ENCODE results near the gene ARHGAP6. TPM values are rescaled to one million over a fixed set of nuclear protein-coding genes. Genes with fewer than 3 reads are reported as not detected.

ARHGAP6 gene
- total and polyA plus RNA-seq, 7 donors = 1.8 to 20.6 (median 6.4) TPM

DNA sequence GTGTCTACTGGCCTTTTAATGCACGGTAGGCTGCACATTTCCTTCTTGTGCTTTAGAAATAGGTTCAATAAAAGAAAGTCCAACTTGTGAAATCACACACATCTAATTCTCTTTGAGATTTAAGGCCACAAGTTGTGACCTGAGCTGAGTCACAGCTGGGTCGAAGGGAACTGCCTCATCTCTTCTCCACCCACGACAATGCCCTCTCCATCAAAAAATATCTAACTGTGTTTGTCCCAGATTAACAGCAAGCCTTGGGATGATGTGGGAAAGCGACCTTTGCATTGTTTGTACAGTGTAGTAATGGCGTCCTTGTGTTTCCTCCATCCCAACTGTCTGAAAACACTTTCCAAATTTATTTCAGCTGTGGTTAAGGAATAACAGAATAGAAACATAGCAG is 203.6 kb downstream of the ARHGAP6 start:
- TF ChIP-seq, protein P1, sequence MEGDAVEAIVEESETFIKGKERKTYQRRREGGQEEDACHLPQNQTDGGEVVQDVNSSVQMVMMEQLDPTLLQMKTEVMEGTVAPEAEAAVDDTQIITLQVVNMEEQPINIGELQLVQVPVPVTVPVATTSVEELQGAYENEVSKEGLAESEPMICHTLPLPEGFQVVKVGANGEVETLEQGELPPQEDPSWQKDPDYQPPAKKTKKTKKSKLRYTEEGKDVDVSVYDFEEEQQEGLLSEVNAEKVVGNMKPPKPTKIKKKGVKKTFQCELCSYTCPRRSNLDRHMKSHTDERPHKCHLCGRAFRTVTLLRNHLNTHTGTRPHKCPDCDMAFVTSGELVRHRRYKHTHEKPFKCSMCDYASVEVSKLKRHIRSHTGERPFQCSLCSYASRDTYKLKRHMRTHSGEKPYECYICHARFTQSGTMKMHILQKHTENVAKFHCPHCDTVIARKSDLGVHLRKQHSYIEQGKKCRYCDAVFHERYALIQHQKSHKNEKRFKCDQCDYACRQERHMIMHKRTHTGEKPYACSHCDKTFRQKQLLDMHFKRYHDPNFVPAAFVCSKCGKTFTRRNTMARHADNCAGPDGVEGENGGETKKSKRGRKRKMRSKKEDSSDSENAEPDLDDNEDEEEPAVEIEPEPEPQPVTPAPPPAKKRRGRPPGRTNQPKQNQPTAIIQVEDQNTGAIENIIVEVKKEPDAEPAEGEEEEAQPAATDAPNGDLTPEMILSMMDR (IDR thresholded peaks at IDR 0.05) = no peak
- WGBS, 3 donors = 49 to 64% (median 64%) methylated on average over 5 of the region's 5 CpGs
- no peak for DNase-seq
- no peaks in the 10 kb centered on the region for H3K36me3 ChIP-seq (ENCODE audit: insufficient read depth in 1 of 2, low read depth in 1 of 2)
- intact Hi-C loops (cut with DNase I) = no loop called here
- no peak for ATAC-seq
- H3K9me3 ChIP-seq = no peaks in the 10 kb centered on the region
- no peak overlapping the region for H3K4me3 ChIP-seq
- H3K4me1 ChIP-seq = no peaks in the 10 kb centered on the region
- no peak overlapping the region for H3K27ac ChIP-seq
- no peaks in the 10 kb centered on the region for H3K27me3 ChIP-seq (ENCODE audit: insufficient read depth in 3 of 3, low read length in 2 of 3)

DNA sequence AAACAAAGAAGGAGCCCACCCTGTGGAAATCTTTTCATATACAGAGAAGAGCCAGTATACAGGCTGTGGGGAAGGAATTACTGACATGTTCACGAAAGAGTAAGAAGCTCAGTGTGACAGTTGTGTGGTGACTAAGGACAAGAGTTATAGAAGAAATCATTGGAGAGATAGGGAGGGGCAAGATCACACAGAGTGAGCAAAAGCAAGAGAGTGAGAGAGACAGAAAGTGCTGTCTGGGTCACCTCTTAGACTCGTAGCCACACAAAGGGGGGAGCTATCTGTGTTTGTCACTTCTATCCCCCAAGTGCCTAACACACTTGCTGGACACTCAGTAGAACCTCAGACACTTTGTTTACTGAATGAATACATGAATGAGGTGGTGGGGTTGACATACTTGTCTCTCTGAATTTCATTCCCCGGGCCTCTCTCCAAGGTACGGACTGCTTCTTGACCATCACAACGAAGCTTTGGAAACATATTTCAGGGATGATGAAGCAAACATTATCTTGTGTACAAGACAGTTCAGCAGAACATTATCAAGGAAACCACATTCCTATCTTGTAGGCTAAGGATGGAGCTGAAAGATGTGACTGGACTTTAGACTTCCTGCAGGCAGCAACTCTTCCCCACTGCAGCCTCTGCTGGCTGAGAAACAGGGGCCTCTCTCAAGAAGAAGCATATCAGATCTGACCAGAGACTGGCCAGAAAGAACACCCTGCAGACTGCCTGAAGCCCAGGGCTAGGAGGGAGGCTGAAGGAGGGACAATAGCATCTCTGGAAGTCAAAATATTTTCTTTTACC is 204.3 kb downstream of the ARHGAP6 start:
- DNase-seq (no peak), ATAC-seq (no peak)
- TF ChIP-seq, protein P1 (IDR thresholded peaks at IDR 0.05) = no peak
- Histone ChIP-seq H3K4me1 (no peaks in the 10 kb centered on the region), H3K27ac (no peak overlapping the region), H3K36me3 (ENCODE audit: insufficient read depth in 1 of 2, low read depth in 1 of 2) (no peaks in the 10 kb centered on the region), H3K4me3 (no peak overlapping the region), H3K9me3 (no peaks in the 10 kb centered on the region), H3K27me3 (ENCODE audit: insufficient read depth in 3 of 3, low read length in 2 of 3) (no peaks in the 10 kb centered on the region)
- intact Hi-C loops (cut with DNase I) = no loop called here
- 66 to 89% (median 89%) methylated on average over 5 of the region's 5 CpGs for WGBS, 3 donors

DNA sequence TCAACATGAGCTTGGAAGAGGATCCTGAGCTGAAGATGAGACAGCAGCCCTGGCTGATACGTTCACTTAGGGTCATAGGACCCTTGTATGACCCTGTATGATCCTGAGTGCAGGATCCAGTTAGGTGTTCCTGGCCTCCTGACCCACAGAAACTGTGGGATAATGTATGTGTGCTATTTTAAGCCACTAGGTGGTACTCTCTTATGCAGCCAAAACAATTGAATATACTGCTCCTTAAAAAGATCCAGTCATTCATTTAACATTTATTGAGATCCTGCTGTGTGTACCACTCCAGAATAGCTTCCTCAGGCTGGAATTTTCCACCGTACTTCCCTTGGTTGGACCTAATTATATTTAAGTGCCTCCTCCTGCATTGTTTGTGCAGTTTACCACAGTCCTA is 205.4 kb downstream of the ARHGAP6 start:
- H3K9me3 ChIP-seq = no peaks in the 10 kb centered on the region
- intact Hi-C loops (cut with DNase I) = no loop called here
- no peak overlapping the region for H3K27ac ChIP-seq
- TF ChIP-seq, protein P1 (IDR thresholded peaks at IDR 0.05) = no peak
- no peaks in the 10 kb centered on the region for H3K4me1 ChIP-seq
- H3K36me3 ChIP-seq (ENCODE audit: insufficient read depth in 1 of 2, low read depth in 1 of 2) = no peaks in the 10 kb centered on the region
- DNase-seq (no peak), ATAC-seq (no peak)
- H3K27me3 ChIP-seq (ENCODE audit: insufficient read depth in 3 of 3, low read length in 2 of 3) = no peaks in the 10 kb centered on the region
- WGBS, 3 donors = 64 to 88% (median 80%) methylated on average over 2 of the region's 2 CpGs
- no peak overlapping the region for H3K4me3 ChIP-seq

DNA sequence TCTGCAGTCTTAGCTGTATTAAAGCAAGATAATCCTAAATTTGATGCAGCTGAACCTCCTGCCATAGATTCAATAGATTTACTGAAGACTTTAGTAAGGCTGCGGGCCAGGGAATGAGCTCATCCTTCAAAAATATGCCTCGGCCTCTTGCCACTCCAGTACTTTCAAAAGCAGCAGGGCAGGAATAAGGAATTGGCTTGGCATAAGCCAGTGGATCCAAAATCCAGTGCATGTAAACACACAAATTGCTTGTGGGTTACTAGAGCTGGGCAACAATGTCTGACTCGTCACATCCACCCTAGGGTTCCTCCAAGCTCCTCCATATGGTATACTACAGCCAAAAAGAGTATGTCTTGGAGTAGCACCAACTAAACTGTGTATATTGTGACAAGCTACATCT is 207.6 kb downstream of the ARHGAP6 start:
- no peaks in the 10 kb centered on the region for H3K27me3 ChIP-seq (ENCODE audit: insufficient read depth in 3 of 3, low read length in 2 of 3)
- 26 to 40% (median 34%) methylated on average over 3 of the region's 3 CpGs for WGBS, 3 donors
- H3K4me3 ChIP-seq = no peak overlapping the region
- H3K36me3 ChIP-seq (ENCODE audit: insufficient read depth in 1 of 2, low read depth in 1 of 2) = no peaks in the 10 kb centered on the region
- peak in 2 of 4 donors; percentile 28 to 58 for ATAC-seq
- no peak overlapping the region for H3K27ac ChIP-seq
- TF ChIP-seq, protein P1 (IDR thresholded peaks at IDR 0.05) = no peak
- no peaks in the 10 kb centered on the region for H3K9me3 ChIP-seq
- DNase-seq = peak in 1 of 2 donors; percentile 15
- intact Hi-C loops (cut with DNase I) = no loop called here
- H3K4me1 ChIP-seq = no peaks in the 10 kb centered on the region

DNA sequence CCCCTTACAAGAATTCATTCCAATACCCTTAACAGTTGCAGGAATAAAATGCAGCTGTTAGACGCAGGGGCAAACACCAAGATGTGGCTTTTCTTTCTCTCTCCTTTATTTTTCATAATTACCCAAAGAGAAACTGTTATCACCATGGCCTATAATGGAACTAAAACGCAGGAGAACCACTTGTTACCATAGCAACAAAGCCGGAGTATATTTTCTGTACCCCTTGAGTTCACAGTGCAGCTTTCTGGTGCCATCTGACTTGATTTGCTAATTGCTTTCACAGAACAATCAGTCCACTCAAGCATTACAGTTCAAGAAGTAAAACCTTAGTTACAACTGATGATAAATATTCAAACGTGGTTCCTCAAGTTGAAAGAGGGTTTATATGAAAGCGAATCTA is 214.6 kb downstream of the ARHGAP6 start:
- 63 to 88% (median 86%) methylated on average over 5 of the region's 5 CpGs for WGBS, 3 donors
- DNase-seq = no peak
- ATAC-seq = no peak

More for the DNA sequence above, 214.6 kb downstream of the ARHGAP6 start:
- Histone ChIP-seq H3K27ac (no peak overlapping the region), H3K4me3 (no peak overlapping the region), H3K36me3 (ENCODE audit: insufficient read depth in 1 of 2, low read depth in 1 of 2) (no peaks in the 10 kb centered on the region), H3K9me3 (no peaks in the 10 kb centered on the region), H3K27me3 (ENCODE audit: insufficient read depth in 3 of 3, low read length in 2 of 3) (peaks cover 0 to 5% (median 0%) of the 10 kb centered on the region in 3 donors), H3K4me1 (no peaks in the 10 kb centered on the region)
- TF ChIP-seq, protein P1 (IDR thresholded peaks at IDR 0.05) = no peak
- intact Hi-C loops (cut with DNase I) = no loop called here
